Measurements from ENCODE around the gene TCEA2.

TCEA2 gene

GRCh38 chr20:64030371-64031134 lies 32.4 kb upstream of the TCEA2 start:
- no peaks in the 10 kb centered on the region for H3K4me1 ChIP-seq (ENCODE audit: control insufficient read depth, low read depth, low read length)
- no CpG with 5 or more reads among the region's 20 CpGs for WGBS (ENCODE audit: extremely low coverage, insufficient coverage, low lambda C conversion rate)
- H3K79me1 ChIP-seq (ENCODE audit: low read length) = no peaks in the 10 kb centered on the region
- H2BK120ac ChIP-seq (ENCODE audit: low read depth, low read length) = no peak overlapping the region
- no peak overlapping the region for H3K4me2 ChIP-seq (ENCODE audit: low read length)
- H3K27me3 ChIP-seq (ENCODE audit: insufficient read depth, low read length, poor library complexity) = no peaks in the 10 kb centered on the region
- H3K4me3 ChIP-seq (ENCODE audit: low read length) = no peak overlapping the region
- H3K79me2 ChIP-seq (ENCODE audit: control insufficient read depth, insufficient read depth, low read length) = no peaks in the 10 kb centered on the region
- no peak overlapping the region for H3K56ac ChIP-seq (ENCODE audit: low read length)
- no peak for DNase-seq
- no peak overlapping the region for H2AK5ac ChIP-seq (ENCODE audit: low read length)
- H3K4ac ChIP-seq (ENCODE audit: low read depth, low read length) = no peak overlapping the region
- H3K23ac ChIP-seq (ENCODE audit: low read length) = no peak overlapping the region
- no peak overlapping the region for H3K9ac ChIP-seq (ENCODE audit: low read length)
- H2BK15ac ChIP-seq (replicated peaks; ENCODE audit: low read depth) = no peak overlapping the region
- no peak overlapping the region for H3K18ac ChIP-seq (ENCODE audit: low read length)
- no peak overlapping the region for H4K5ac ChIP-seq (ENCODE audit: low read length)
- H3K36me3 ChIP-seq (ENCODE audit: control insufficient read depth, insufficient read depth, low read length) = peaks cover 15% of the 10 kb centered on the region
- no peak overlapping the region for H4K8ac ChIP-seq (ENCODE audit: low read depth, low read length)
- no peak overlapping the region for H3K27ac ChIP-seq (ENCODE audit: low read depth, low read length)
- H2BK5ac ChIP-seq (ENCODE audit: low read length) = no peak overlapping the region

- no peak for DNase-seq
- Histone ChIP-seq H3K36me3 (ENCODE audit: control insufficient read depth, insufficient read depth, low read length) (peaks cover 10% of the 10 kb centered on the region), H2BK5ac (ENCODE audit: low read length) (no peak overlapping the region), H3K79me2 (ENCODE audit: control insufficient read depth, insufficient read depth, low read length) (no peaks in the 10 kb centered on the region), H2BK15ac (replicated peaks; ENCODE audit: low read depth) (no peak overlapping the region), H3K18ac (ENCODE audit: low read length) (no peak overlapping the region), H4K8ac (ENCODE audit: low read depth, low read length) (no peak overlapping the region), H2BK120ac (ENCODE audit: low read depth, low read length) (no peak overlapping the region), H3K4me1 (ENCODE audit: control insufficient read depth, low read depth, low read length) (peaks cover 2% of the 10 kb centered on the region), H4K5ac (ENCODE audit: low read length) (no peak overlapping the region), H3K4me3 (ENCODE audit: low read length) (no peak overlapping the region), H3K4me2 (ENCODE audit: low read length) (no peak overlapping the region), H2AK5ac (ENCODE audit: low read length) (no peak overlapping the region), H3K4ac (ENCODE audit: low read depth, low read length) (no peak overlapping the region), H3K79me1 (ENCODE audit: low read length) (no peaks in the 10 kb centered on the region), H3K9ac (ENCODE audit: low read length) (no peak overlapping the region), H3K27me3 (ENCODE audit: insufficient read depth, low read length, poor library complexity) (no peaks in the 10 kb centered on the region), H3K56ac (ENCODE audit: low read length) (no peak overlapping the region), H3K27ac (ENCODE audit: low read depth, low read length) (no peak overlapping the region), H3K23ac (ENCODE audit: low read length) (no peak overlapping the region)
- no CpG with 5 or more reads among the region's 19 CpGs for WGBS (ENCODE audit: extremely low coverage, insufficient coverage, low lambda C conversion rate)
Observed at GRCh38 chr20:64031822-64032314, 31.1 kb upstream of the TCEA2 start.

GRCh38 chr20:64032706-64033624 lies 30.0 kb upstream of the TCEA2 start:
- H3K36me3 ChIP-seq (ENCODE audit: control insufficient read depth, insufficient read depth, low read length) = peaks cover 6% of the 10 kb centered on the region
- no peaks in the 10 kb centered on the region for H3K79me2 ChIP-seq (ENCODE audit: control insufficient read depth, insufficient read depth, low read length)
- H3K9ac ChIP-seq (ENCODE audit: low read length) = no peak overlapping the region
- no peak overlapping the region for H2AK5ac ChIP-seq (ENCODE audit: low read length)
- H2BK15ac ChIP-seq (replicated peaks; ENCODE audit: low read depth) = no peak overlapping the region
- WGBS (ENCODE audit: extremely low coverage, insufficient coverage, low lambda C conversion rate) = no CpG with 5 or more reads among the region's 31 CpGs
- no peak overlapping the region for H3K4me2 ChIP-seq (ENCODE audit: low read length)
- H3K27ac ChIP-seq (ENCODE audit: low read depth, low read length) = no peak overlapping the region
- H4K5ac ChIP-seq (ENCODE audit: low read length) = no peak overlapping the region
- H3K56ac ChIP-seq (ENCODE audit: low read length) = no peak overlapping the region
- no peak overlapping the region for H3K18ac ChIP-seq (ENCODE audit: low read length)
- no peak overlapping the region for H3K23ac ChIP-seq (ENCODE audit: low read length)
- H3K27me3 ChIP-seq (ENCODE audit: insufficient read depth, low read length, poor library complexity) = no peaks in the 10 kb centered on the region
- H3K79me1 ChIP-seq (ENCODE audit: low read length) = no peaks in the 10 kb centered on the region
- no peak overlapping the region for H2BK120ac ChIP-seq (ENCODE audit: low read depth, low read length)
- H3K4me1 ChIP-seq (ENCODE audit: control insufficient read depth, low read depth, low read length) = peaks cover 2% of the 10 kb centered on the region
- DNase-seq = no peak
- no peak overlapping the region for H3K4ac ChIP-seq (ENCODE audit: low read depth, low read length)
- no peak overlapping the region for H3K4me3 ChIP-seq (ENCODE audit: low read length)
- H2BK5ac ChIP-seq (ENCODE audit: low read length) = no peak overlapping the region
- H4K8ac ChIP-seq (ENCODE audit: low read depth, low read length) = no peak overlapping the region

GRCh38 chr20:64033981-64034493 lies 29.0 kb upstream of the TCEA2 start:
- Histone ChIP-seq H3K27ac (ENCODE audit: low read depth, low read length) (no peak overlapping the region), H3K79me1 (ENCODE audit: low read length) (no peaks in the 10 kb centered on the region), H3K56ac (ENCODE audit: low read length) (no peak overlapping the region), H3K4ac (ENCODE audit: low read depth, low read length) (no peak overlapping the region), H4K8ac (ENCODE audit: low read depth, low read length) (no peak overlapping the region), H3K79me2 (ENCODE audit: control insufficient read depth, insufficient read depth, low read length) (no peaks in the 10 kb centered on the region), H2BK120ac (ENCODE audit: low read depth, low read length) (no peak overlapping the region), H3K36me3 (ENCODE audit: control insufficient read depth, insufficient read depth, low read length) (peaks cover 6% of the 10 kb centered on the region), H3K4me1 (ENCODE audit: control insufficient read depth, low read depth, low read length) (peaks cover 2% of the 10 kb centered on the region), H3K27me3 (ENCODE audit: insufficient read depth, low read length, poor library complexity) (no peaks in the 10 kb centered on the region), H4K5ac (ENCODE audit: low read length) (no peak overlapping the region), H3K23ac (ENCODE audit: low read length) (no peak overlapping the region), H3K4me3 (ENCODE audit: low read length) (no peak overlapping the region), H2BK5ac (ENCODE audit: low read length) (no peak overlapping the region), H2AK5ac (ENCODE audit: low read length) (no peak overlapping the region), H2BK15ac (replicated peaks; ENCODE audit: low read depth) (no peak overlapping the region), H3K18ac (ENCODE audit: low read length) (no peak overlapping the region), H3K4me2 (ENCODE audit: low read length) (no peak overlapping the region), H3K9ac (ENCODE audit: low read length) (no peak overlapping the region)
- no CpG with 5 or more reads among the region's 11 CpGs for WGBS (ENCODE audit: extremely low coverage, insufficient coverage, low lambda C conversion rate)
- DNase-seq = no peak

GRCh38 chr20:64035066-64035932 lies 27.7 kb upstream of the TCEA2 start:
- Histone ChIP-seq H2BK120ac (ENCODE audit: low read depth, low read length) (no peak overlapping the region), H4K5ac (ENCODE audit: low read length) (no peak overlapping the region), H3K27me3 (ENCODE audit: insufficient read depth, low read length, poor library complexity) (no peaks in the 10 kb centered on the region), H3K79me1 (ENCODE audit: low read length) (no peaks in the 10 kb centered on the region), H4K8ac (ENCODE audit: low read depth, low read length) (no peak overlapping the region), H3K9ac (ENCODE audit: low read length) (no peak overlapping the region), H3K23ac (ENCODE audit: low read length) (no peak overlapping the region), H3K27ac (ENCODE audit: low read depth, low read length) (no peak overlapping the region), H2BK15ac (replicated peaks; ENCODE audit: low read depth) (no peak overlapping the region), H3K4me1 (ENCODE audit: control insufficient read depth, low read depth, low read length) (peaks cover 2% of the 10 kb centered on the region), H3K79me2 (ENCODE audit: control insufficient read depth, insufficient read depth, low read length) (no peaks in the 10 kb centered on the region), H3K4ac (ENCODE audit: low read depth, low read length) (no peak overlapping the region), H3K36me3 (ENCODE audit: control insufficient read depth, insufficient read depth, low read length) (peaks cover 6% of the 10 kb centered on the region), H2AK5ac (ENCODE audit: low read length) (no peak overlapping the region), H3K4me2 (ENCODE audit: low read length) (no peak overlapping the region), H2BK5ac (ENCODE audit: low read length) (no peak overlapping the region), H3K4me3 (ENCODE audit: low read length) (no peak overlapping the region), H3K18ac (ENCODE audit: low read length) (no peak overlapping the region), H3K56ac (ENCODE audit: low read length) (no peak overlapping the region)
- WGBS (ENCODE audit: extremely low coverage, insufficient coverage, low lambda C conversion rate) = no CpG with 5 or more reads among the region's 17 CpGs
- no peak for DNase-seq
